Urothelium cell line (cell line): Measurements from ENCODE around the gene EIF1AD.
"Not testable (repeated sequence)": the region's sequence is repeated elsewhere in the genome, so short reads cannot be mapped to it uniquely, and the experiment has no call there.

ENCODE experiments used
- DNase-seq: peaks from one replicate; pipeline ENCODE4 v3.0.0; 2011; ENCODE audit warnings: low spot score, mixed read lengths
- FAIRE-seq: peaks from 2 replicates; lab custom pipeline; 2011; peaks lifted over from hg19 to GRCh38; lab: Jason Lieb, UNC

EIF1AD gene

GRCh38 chr11:66001942-66002647 is at the start of gene EIF1AD, which contains the start of gene BANF1:
EIF1AD (minus strand) TSS chr11:66002157; CDS start chr11:66000389, 1,768 bp downstream.
BANF1 (plus strand) TSS chr11:66002503; CDS start chr11:66003251, 748 bp downstream.
- DNase-seq (peak; percentile 92), FAIRE-seq (no peak)

GRCh38 chr11:66051371-66051765 is 49.4 kb upstream of the EIF1AD start:
- FAIRE-seq (no peak), DNase-seq (no peak)

GRCh38 chr11:66050581-66051231 is 48.7 kb upstream of the EIF1AD start:
- DNase-seq: no peak
- FAIRE-seq: no peak

GRCh38 chr11:66048547-66049323 is 46.8 kb upstream of the EIF1AD start, which contains the start of gene GAL3ST3:
GAL3ST3 (minus strand) TSS chr11:66049161; CDS start chr11:66045415, 3,746 bp downstream.
- no peak for FAIRE-seq
- no peak for DNase-seq

- FAIRE-seq (no peak), DNase-seq (no peak)
Observed at GRCh38 chr11:66047541-66048365, 45.8 kb upstream of the EIF1AD start.

GRCh38 chr11:66046901-66047300 is 44.9 kb upstream of the EIF1AD start:
- FAIRE-seq (no peak), DNase-seq (no peak)

GRCh38 chr11:66045177-66045639 is 43.3 kb upstream of the EIF1AD start:
- FAIRE-seq (peak; percentile 13), DNase-seq (peak; percentile 90)

- no peak for FAIRE-seq
- DNase-seq: no peak
Observed at GRCh38 chr11:66044757-66045156, 42.8 kb upstream of the EIF1AD start.

- no peak for DNase-seq
- FAIRE-seq: no peak
Observed at GRCh38 chr11:66042996-66043906, 41.3 kb upstream of the EIF1AD start.

- DNase-seq (no peak), FAIRE-seq (no peak)
Observed at GRCh38 chr11:66042227-66042995, 40.5 kb upstream of the EIF1AD start.

GRCh38 chr11:66039765-66040164 is 37.8 kb upstream of the EIF1AD start:
- no peak for FAIRE-seq
- DNase-seq: no peak

- FAIRE-seq: no peak
- no peak for DNase-seq
Observed at GRCh38 chr11:66037327-66037726, 35.4 kb upstream of the EIF1AD start.

GRCh38 chr11:66036334-66036710 is 34.4 kb upstream of the EIF1AD start:
- DNase-seq (no peak), FAIRE-seq (no peak)

- DNase-seq: no peak
- no peak for FAIRE-seq
Observed at GRCh38 chr11:66035653-66036333, 33.8 kb upstream of the EIF1AD start.

GRCh38 chr11:66032957-66033735 is 31.2 kb upstream of the EIF1AD start:
- DNase-seq (no peak), FAIRE-seq (no peak)

GRCh38 chr11:66026017-66026529 is 24.1 kb upstream of the EIF1AD start, which contains the start of gene CATSPER1:
CATSPER1 (minus strand) TSS chr11:66026479; CDS start chr11:66026379, 100 bp downstream.
- FAIRE-seq (no peak), DNase-seq (no peak)

GRCh38 chr11:66023186-66023440 is 21.2 kb upstream of the EIF1AD start:
- not testable (repeated sequence) for FAIRE-seq, DNase-seq
